ENCODE measurements around the gene TTC7B. TPM values are rescaled to one million over a fixed set of nuclear protein-coding genes. Genes with fewer than 3 reads are reported as not detected.

The TTC7B gene
- total RNA-seq, 1 experiment from 2014 or later, result 15.2 TPM

DNA sequence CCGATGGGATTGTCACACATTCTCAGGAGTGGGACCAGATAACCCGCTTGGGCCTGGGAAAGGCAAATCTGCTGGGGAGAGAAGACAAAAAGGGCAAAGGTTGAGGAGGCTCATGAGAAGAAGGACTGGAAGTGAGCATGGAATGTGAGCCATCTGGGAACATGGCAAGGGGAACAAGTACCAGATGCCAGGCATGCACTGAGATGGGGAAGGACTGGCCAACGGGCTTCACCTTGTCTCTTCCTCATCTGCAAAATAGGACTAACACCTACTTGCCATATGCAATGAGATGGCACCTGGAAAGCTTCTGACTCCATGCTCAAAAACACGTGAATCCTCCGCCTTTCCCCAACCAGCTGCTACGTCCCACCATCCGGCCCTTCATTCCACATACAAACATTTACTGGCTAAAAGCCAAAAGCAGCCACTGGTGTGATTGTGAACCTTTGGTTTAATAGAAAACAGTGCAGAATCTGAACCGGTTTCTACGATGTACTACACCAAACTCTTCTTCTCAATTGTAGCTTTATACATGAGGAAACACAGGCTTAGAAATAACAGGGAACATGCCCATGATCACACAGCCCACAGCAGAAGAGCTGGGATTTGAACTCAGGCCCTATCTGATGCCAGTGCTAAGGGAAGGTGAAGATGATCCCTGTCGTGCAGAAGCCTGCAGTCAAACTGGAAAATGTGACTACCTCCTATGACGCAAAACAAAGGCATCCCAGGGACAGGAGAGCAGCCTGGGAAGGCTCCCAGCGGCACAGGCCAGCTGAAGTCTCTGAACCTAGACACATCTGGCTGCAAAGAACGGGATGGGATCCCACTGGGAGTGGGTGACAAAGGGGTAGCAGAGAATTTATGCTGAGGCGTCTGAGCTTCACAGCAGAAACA lies 112.1 kb downstream of the TTC7B start:
- no peak for DNase-seq (ENCODE audit: low spot score)

DNA sequence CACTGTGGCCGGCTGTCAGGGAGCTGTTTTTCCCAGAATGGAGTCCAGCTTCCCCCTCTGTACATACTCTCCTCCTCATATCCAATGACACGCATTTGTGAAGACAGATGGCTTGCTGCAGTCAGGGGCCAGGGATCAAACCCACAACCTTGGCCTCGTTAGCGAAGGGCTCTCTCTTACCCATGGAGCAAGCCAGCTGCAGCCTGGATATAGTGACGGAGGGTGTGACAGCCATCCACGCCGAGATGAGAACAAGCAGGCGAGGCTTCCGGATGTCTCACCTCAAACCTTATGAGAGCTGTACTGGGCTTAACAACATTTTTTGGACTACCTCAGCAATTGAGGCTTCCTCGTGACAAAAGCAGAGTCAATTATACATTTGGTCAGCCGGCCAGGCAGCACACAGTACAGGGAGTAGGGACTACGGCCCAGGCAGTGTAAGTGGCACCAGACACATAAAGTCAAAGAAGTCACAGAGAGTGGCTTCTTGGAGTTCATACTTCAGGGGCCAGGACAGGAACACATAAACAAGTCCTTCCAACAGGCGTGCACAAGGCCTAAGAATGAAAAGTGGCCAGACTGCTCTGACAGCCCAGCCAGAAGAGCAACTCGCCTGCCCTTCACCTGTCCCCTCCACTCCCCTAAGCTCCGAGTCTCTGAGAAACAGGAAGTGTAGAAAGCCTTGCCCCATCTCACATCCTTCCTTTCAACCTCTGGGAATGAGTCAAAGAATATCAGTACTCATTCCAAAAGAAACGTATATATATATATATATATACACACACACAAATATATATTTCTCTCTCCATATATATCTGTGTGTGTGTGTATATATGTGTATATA lies 115.1 kb downstream of the TTC7B start:
- DNase-seq (ENCODE audit: low spot score), result no peak

DNA sequence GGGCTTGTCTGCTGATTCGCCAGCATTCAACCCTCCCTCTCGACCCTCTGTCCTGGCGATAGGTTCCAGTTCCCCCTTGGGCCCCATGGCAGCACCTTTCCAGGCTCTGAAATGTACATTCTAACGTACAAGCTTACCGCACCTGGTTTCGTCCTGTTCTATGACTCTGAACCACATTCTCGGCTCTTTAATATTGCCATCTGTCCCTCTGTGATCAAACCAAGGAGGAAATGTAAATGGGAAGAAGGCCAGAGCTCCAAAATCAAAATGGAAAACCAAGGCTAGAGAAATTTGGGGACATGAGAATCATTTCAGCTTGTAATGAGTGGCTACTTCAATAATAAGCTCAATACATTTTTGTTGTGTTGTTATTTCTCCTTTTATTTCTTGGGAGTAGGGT lies 117.2 kb downstream of the TTC7B start:
- no peak for DNase-seq (ENCODE audit: low spot score)

DNA sequence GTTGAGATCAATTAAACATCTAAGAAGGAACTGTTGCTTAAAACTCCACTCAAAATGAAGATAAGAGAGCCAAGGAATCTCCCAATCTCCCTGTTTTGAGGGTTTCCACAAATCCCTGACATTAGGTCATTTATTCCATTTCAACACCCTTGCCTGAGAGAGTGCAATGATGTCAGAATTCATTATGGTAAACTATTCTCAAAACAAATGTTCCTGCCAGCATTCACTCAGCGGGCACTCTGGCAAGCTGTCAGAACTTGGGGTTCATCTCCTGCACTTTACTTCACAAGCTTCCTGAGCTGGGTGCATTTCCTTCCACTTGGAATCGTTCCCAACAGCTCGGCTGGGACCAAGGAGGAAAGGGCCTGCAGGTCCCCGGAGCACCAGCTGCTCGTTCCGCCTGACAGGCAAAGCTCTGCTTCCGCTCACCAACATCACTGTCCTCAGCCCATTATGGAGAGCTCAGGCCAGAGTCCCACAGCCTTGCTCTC lies 117.8 kb downstream of the TTC7B start:
- DNase-seq (ENCODE audit: low spot score), result peak; percentile 65

DNA sequence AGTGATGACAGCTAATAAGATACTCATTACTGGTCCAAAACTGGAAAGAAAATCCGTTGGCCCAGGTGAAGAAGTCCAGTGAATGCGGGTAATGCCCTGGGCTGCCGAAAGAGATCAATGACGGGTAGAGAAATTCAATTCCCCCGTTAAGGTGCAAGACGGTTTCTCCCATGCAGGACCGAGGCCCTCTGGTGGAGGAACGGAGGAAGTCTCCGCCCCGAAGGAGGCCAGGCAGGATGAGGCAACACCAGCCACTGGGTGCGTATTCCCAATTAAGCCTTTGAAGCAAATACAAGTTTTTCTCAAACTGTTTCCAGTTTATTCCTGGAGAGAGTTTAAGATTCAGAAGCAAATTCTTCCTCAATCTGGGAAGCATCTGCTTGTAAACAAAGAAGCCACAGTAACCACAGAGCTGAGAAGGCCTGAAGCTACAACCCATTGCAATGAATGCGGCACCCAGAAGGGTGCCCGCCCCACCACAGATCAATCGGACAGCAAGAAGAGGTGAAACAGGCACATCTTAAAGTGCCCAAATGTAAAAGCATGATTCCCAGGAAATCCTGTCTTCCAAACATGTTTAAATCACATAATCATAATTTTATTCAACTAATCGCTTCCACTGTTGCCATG lies 118.5 kb downstream of the TTC7B start:
- DNase-seq (ENCODE audit: low spot score), result peak; percentile 81

DNA sequence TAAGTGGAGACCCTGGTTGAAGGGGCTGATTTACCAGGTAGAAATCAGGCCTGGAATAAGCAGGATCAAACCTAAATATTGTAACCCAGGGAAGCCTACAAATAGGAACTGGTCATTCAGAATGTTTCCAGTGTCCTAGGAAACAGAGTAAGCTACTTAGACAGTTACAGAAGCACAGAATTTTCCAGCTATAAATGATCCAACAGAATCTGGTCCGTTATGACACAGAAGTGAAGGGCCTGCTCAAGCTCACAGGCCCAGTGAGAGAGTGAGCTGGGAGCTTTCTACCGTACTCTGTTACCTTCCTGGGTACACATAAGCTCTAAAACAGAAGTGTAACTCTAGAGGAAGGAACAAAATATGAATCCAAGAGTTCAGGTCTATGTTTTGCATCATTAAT lies 119.1 kb downstream of the TTC7B start:
- DNase-seq (ENCODE audit: low spot score), result no peak

DNA sequence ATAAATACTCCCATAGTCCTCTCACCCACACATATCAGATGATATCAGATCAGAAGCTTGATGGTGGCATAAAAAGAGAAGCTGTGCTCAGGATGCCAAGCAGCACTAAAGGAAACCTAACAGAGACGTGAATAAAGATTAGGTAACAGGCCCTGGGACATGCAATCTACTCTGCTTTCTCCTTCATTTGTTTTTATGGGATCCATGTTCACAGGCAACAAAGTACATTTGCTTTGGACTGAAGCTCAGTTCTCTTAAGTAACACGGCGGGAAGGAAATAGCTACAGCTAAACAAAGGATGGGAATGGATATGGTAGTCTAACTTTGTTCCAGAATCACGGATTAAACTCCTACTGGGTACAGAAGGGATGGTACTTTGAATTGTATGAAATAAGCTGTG lies 119.5 kb downstream of the TTC7B start:
- DNase-seq (ENCODE audit: low spot score), result no peak

DNA sequence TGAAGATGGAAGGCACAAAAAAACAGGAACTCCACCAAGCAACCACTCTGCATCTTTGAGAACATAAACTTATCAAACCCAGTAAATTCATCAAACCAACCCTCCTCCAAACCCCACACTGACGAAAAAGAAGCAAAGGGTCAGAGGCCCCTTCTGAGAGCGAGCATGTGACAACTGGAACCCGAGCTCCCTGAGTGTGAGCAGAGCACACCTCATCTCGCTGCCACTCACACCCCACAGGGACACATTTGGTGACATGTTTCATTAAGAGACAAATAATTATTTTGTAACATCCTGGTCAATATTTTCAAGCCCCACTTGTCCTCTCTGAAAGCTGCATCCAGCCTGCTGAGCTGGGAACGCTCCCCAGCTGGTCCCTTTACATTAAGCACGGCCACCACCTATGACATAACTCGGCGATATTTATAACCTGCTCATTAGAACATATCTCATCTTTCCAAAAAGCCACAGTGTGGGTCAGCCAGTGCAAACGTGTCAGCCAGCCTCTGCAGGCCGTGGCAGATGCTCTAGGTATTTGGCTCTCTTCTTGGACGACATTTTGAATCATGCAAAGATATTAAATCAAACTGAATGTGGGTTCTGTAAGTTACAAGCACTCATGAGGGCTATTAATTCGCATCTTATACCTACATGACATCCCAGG lies 120.1 kb downstream of the TTC7B start:
- DNase-seq (ENCODE audit: low spot score), result no peak

DNA sequence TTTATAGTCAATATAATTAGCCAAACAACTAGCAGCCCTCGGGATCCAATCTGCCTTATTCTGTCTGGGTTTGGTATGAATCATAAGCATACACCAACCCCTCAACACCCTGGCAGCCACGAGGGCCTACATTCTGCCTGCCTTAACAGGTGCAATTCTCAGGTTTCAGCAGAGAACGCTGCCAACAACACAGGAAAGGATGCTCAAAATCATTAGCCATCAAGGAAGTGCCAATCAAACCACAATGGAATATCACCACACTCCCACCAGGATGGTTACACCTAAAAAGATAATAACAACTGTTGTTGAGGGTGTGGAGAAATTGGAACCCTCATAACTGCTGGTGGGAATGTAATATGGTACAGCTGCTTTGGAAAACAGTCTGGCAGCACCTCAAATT lies 122.8 kb downstream of the TTC7B start:
- DNase-seq (ENCODE audit: low spot score), result no peak

DNA sequence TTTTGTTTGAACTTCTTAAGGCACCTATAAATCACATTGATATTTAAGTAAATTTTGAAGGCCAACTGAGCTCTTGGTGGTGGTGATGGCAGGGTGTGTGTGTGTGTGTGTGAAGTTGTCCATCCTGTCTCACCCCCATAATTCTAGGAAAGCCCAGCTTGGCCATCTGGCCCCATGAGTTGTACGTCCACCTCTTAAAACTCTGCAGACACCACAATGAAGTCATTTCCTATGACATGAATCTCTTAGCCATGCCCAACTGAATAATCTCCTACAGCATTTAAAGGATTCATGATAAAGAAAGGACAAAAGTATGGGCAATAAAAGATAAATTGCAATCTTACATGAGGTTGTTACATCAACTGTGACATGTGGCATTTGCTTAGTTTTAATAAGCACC lies 123.4 kb downstream of the TTC7B start:
- no peak for DNase-seq (ENCODE audit: low spot score)

DNA sequence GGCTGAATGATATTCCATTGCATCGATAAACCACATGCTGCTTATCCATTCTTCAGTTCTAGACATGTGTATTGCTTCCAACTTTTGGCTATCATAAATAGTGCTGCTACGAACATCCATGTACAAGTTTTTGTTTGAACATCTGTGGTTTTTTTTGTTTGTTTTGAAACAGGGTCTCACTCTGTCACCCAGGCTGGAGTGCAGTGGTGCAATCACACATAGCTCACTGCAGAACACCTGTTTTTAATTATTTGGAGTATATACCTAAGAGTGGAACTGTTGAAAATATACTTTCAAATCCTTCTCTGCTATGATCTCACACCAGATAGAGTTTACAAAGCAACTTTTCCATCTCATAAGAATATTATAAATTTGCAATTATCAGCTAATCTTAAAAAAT lies 124.2 kb downstream of the TTC7B start:
- no peak for DNase-seq (ENCODE audit: low spot score)

DNA sequence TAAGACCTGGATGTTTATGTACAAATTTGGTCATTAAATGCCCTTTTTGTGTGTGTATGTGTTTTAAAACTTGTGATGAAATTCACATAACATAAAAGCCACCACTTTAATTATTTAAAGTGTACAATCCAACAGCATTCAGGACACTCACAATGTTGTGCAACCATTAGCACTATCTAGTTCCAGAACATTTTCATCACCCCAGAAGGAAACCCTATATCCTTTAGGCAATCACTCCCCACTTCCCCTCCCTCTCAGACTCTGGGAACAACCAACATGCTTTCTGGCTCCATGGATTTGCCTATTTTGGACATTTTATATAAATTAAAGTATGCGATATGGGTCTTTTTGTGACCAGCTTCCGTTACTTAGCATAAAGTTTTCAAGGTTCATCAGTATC lies 124.6 kb downstream of the TTC7B start:
- no peak for DNase-seq (ENCODE audit: low spot score)

DNA sequence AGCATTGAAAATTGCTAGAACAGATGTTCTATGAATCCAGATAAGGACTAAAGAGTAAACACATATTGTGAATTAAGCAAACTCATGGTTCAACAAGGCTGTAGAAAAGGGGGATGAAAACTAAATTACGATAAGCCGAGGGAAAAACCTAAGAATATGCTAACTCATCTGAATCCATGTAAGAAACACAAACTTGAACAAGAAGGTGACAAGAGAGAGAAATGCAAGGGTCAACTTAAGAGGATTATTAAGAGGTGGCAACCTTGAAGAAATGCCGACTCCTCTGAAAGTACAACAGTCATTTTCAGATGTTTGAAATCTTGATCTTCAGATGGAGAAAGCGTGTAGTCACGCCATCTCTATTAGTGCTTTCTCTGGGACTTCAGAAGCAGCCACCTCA lies 128.6 kb downstream of the TTC7B start:
- DNase-seq (ENCODE audit: low spot score), result no peak

DNA sequence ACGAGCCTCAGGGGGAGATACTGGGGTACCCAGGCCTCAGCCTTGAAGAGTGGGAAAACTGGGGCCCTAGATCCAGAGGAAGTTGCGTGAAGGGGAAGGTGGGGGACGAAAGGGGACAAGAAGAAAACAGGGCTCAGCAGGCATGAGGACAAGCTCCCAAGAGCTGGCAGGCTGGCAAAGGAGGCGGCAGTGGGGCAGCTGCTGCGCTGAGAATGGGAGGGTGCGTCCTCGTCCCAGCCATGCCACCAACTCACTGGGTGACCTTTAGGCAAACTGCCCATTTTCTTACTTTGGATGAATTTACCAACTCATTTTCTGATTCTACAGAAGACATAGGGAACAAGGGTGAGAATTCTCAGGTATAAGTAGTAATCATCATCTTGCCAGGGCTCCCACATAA lies 133.6 kb downstream of the TTC7B start:
- no peak for DNase-seq (ENCODE audit: low spot score)

DNA sequence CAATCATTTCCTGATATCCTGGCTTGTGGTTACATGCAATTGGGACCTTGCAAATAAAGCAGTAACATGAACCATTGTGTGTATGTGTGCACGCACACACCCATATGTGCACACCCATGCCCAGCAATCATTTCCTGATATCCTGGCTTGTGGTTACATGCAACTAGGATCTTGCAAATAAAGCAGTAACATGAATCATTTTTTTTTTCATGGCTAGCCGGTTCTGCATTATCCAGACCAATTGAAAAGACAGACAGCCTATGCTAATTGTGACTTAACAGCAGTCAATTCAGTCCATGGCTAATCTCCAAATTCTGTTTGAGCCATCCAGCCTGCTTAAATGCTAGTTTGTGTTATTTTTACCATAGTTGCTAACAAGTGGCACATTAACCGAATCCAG lies 134.3 kb downstream of the TTC7B start:
- DNase-seq (ENCODE audit: low spot score), result no peak

DNA sequence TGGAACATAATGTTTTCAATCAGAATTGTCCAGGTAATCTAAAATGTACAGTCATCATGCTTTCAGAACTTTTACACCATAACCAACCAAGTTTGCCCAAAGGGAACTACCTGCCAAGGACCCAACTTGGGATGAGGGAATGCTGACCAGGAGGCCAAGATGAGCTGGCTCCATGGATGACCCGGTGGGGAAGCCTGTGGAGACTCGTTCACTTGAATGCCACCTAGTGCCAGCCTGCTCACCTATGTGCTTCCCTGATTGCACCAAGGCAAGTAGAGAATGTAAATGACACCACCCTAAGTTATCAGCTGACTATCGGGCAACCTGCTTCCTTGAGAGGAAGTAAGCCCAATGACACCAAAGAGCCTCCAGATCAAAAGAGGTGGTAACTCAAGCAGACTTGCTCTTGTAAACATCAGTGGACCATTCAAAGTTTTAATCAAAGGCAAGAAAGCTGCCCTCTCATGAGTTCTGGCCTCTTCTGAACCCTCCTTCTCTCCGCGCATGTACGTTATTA lies 137.3 kb downstream of the TTC7B start:
- no peak for DNase-seq (ENCODE audit: low spot score)

DNA sequence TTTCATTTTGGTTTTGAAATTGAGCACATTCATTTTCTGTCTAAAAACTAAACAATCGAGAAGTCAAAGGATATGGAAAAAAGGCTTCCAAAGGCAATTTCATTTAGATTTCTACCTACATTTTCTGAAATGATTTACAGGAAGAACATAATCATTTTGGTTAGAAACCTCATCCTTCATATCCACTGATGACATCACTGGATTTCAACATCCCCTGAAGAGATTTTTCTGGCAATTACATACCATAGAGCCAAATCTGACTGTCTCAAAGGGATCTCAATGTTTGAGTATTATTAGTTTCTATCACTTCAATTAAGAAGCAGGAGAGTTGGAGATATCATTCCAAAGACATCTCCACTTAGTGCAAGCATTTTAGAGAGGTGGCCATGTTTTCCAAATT lies 137.8 kb downstream of the TTC7B start:
- no peak for DNase-seq (ENCODE audit: low spot score)

DNA sequence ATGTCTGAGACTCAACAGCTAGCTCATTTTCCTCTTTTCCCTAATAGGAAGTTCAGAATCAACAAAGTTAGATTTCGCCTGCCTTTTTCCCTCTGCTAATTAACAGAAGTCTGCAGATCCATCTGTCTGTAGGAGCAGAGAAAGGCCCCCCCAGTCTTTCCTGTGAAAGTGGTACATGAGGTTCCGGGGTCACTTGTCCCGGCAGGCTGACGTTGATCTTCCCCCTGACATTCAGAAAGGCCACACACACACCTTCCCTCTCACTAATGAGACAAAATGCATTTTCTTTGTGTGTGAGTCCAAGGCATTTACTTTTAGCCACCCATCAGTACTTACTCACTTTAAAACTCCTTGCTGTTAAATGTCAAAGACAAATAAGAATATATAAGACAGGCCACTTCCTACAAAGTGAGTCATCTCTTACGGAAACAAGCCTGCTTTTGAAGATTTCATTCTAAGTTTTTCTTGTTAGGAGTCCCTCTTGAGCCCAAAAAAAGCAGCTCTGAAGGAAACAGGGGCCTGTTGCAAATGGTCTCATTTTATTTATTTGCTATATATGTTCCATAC lies 138.7 kb downstream of the TTC7B start:
- no peak for DNase-seq (ENCODE audit: low spot score)

DNA sequence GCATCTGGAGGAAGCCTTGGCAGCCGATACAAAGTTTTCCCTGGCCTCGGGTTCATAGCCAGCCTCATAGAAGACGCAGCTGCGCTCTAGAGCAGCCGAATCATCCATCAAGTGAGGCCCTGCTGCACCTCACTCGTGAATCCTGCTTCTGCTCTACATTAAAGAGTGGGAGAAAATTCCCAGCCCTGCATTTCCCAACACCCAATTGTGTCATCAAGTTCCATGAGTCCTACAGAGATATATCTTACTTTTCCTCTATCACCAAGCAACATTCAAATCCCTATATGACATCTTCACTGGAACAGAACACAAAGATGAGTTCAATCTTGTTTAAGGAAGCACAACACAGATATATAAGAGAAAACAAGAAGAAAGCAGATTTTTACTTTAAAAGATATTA lies 139.3 kb downstream of the TTC7B start:
- no peak for DNase-seq (ENCODE audit: low spot score)

DNA sequence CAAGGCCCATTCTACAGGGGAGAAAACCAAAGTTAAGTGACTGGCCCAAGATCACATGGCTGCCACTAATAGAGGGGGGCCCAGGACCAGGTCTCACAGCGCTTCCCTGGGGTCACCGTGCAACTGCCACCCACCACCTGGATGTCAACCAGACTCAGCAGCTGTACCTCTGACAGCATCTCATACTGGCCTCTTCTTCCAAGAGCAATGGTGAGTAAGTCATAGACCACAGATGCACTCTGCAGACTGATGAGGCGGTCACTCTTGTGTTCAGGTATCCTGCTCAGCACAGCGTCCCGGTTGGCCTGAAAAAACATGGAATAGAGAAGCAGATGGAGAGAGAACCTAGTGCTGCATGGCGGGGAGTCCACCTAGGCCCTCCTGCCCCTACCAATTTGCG lies 139.9 kb downstream of the TTC7B start:
- DNase-seq (ENCODE audit: low spot score), result no peak

DNA sequence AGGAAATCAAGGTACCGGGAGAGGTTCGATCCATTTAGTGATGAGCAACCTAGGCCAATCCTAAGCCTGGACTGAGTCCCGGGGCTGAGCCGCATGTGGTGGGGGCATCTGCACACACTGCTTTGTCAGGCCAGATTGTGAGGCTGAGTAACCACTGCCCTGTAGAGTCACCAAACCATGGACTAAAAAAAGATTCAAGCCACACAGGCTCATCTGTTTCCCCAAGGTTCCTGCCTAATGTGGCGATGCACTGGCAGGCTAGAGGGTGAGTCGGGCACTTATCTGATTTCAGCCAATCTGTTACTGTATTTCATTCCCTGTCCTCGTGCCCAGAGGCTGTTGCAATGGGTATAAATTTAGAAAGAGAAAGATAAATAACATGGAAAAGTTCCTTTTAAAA lies 140.8 kb downstream of the TTC7B start:
- DNase-seq (ENCODE audit: low spot score), result peak; percentile 20
